Fibroblast of skin of right biceps (primary cell): Measurements from ENCODE around the gene MOBP.
A peak's percentile ranks its signal among the peaks of the same experiment; 100 is the strongest.
"Not testable (repeated sequence)": the region's sequence is repeated elsewhere in the genome, so short reads cannot be mapped to it uniquely, and the experiment has no call there.

Experiments used
- DNase-seq: peaks from one replicate; pipeline ENCODE4 v3.0.0-alpha.2; 2013

MOBP gene, protein sequence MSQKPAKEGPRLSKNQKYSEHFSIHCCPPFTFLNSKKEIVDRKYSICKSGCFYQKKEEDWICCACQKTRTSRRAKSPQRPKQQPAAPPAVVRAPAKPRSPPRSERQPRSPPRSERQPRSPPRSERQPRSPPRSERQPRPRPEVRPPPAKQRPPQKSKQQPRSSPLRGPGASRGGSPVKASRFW

DNA sequence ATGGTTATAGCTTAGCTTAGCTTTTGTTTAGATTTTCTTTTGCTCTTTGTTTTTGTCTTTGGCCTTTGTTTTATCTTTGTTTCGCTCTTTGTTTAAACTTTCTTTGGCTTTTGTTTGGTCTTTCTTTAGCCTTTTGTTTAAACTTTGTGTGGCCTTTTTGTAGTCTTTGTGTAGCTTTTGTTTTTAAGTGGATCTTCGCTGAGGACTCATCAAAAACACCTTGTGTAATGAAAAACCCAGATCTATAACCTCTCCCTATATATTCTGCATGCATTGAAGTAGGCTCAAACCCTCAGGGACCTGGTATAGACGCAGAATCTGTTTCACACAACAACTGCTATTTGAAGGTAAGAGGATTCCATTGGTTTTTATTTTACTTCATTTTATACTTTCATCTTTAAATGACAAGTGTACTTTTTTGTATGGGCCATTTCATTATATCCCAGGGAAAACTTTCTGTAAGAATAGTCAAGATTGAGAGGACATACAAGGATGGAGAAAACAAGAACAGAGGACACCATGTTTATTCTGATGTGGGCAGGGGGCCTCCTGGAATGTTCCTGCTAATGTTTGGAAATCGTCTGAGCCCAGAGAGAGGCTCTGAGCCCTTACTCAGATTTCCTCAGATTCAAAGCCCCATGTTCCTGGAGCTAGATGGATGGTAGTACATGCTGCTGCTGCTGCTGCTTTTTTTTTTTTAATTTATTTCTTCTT, at the start of gene MOBP:
Gene MOBP (plus strand): TSS at position 287 of the 714 bp plus-strand sequence. CDS start 34,390 bp downstream, outside the sequence.
- DNase-seq, result no peak

GRCh38 chr3:39418556-39419225, 48.8 kb upstream of the MOBP start:
- DNase-seq, result not testable (repeated sequence)

- DNase-seq, result no peak
These were observed 47.7 kb upstream of the MOBP start for GRCh38 chr3:39419742-39420315.

DNA sequence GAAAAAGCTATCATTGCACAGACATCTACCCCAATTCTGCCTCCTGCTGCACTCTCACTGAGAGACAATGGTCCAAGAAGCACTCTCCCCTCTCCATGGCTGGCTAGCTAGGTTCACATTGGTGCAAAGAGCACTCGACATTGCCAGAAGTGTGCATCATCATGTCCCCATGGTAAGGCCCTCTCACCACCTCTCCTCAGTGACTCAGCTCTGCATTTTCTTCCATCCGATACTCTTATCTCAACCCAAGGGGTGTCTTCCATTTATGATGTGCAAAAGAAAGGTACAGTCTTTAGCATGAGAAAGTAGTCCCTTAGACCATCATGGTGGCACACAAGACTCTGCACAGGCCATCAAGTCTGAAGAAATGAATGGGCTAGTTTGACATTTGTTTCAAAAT, 46.9 kb upstream of the MOBP start:
- DNase-seq, result no peak

- DNase-seq, result peak; percentile 22
These were observed 44.0 kb upstream of the MOBP start for GRCh38 chr3:39423436-39423970.

DNA sequence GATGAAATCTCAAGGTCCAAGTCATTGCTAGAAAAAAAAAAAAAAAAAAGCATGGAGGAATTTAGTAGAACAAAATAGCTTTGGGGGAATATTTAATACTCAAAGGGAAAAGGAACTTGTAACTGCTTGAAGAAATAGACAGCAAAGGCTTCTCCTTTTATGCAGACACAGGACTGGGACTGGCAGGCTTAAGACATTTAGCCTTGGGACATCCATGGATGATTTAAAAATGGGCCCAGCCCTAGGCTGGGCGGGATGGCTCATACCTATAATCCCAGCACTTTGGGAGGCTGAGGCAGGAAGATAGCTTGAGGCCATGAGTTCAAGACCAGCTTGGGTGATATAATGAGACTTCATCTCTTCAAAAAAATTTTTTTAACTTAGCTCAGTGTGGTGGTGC, 41.2 kb upstream of the MOBP start:
- DNase-seq, result no peak

DNA sequence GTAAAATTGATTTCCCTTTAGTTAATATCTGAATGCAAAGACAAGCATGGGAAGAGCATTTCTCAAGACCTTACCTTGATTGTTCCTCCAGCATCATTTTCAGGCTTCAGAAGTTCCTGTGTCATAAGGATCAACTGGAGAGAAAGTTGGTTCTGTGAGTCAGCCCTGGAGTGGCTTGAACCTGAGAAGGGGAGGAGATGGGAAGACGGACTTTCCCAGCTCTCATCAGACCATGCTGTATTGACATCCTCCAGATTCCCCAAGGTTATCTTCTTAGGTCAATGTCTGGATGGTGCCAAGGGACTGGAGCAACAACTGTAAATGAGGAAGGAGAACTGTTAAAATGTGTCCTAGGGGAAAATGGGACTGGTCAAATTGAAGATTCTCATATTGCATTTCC, 40.0 kb upstream of the MOBP start:
- DNase-seq, result no peak

DNA sequence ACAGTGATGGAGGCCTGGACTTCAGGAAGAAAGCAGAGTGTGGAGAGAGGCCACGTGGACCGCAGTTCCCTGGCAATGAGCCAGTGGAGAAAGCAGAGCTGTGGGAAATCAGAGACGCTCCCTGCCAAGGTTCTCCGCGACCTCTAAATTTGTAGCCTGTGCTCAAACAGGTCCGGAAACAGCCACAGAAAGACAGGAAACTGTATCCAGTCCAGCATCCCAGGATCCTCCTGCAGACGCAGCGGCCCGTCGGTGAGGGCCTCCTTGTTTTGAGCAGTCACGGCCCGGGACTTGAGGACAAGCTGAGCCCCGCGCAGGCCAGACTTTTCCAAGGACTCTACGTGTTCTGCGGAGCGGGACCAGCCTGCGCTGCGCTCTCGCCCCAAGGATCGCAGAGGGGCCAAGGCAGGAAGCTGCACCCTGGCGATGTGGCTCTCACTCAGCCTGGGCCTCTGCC, 38.7 kb upstream of the MOBP start:
- DNase-seq, result peak; percentile 18

DNA sequence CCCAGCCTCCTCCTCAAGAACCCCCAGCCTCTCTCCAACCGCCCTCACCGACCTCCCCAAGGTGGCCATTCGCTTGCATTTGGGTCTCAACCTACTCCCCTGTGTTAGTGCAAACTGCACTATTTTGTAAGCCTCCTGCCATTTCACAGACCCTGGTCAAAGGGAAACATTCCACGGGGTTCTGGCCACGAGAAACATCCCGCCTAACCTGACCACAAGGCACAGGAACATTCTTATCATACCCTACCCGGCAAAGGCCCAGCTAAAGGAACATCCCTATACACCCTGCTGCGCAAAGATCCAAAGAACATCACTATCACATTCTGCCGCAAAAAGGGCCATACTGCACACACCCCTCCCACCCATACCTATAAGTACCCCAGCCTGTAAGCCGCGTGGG, 38.0 kb upstream of the MOBP start:
- DNase-seq, result no peak

GRCh38 chr3:39432342-39432741, 35.1 kb upstream of the MOBP start:
- no peak for DNase-seq

DNA sequence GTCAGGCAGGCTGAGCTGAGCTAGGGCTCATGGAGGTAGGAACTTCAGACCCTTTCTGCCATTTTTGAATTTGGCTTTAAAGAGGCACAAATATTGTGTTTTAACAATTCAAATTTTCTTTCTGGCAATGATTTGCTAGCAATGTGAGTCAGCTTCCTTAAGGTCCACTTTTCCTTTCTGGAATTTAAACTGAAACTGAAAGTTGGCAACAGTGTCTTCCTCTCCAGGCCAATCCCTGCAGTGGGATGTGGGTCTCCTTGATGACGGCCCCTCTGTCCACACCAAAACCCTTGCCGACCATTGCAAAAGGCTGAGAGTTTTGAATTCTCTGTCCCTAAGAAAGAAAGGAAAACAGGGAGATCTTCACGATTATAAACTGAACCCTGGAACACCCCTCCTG, 33.8 kb upstream of the MOBP start:
- DNase-seq, result peak; percentile 38

DNA sequence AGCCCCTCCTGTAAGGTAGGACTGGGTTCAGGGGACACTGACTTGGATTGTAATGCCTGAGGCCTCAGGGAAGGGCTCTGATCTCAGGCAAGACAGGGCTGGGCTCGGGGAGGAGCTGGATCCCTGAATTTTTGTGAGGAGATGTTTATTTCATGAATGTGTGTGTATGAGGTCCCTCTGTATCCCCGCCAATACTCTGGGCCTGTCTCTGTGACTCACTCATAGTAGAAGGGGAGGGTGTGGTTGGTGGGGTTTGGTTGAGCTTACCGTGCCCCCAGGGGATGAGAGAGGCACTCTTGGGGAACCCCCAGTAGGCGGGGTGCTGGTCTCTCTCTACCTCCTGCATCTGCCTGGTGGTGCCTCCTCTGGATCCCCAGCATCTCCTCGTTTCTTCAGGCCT, 32.9 kb upstream of the MOBP start:
- DNase-seq, result peak; percentile 33

DNA sequence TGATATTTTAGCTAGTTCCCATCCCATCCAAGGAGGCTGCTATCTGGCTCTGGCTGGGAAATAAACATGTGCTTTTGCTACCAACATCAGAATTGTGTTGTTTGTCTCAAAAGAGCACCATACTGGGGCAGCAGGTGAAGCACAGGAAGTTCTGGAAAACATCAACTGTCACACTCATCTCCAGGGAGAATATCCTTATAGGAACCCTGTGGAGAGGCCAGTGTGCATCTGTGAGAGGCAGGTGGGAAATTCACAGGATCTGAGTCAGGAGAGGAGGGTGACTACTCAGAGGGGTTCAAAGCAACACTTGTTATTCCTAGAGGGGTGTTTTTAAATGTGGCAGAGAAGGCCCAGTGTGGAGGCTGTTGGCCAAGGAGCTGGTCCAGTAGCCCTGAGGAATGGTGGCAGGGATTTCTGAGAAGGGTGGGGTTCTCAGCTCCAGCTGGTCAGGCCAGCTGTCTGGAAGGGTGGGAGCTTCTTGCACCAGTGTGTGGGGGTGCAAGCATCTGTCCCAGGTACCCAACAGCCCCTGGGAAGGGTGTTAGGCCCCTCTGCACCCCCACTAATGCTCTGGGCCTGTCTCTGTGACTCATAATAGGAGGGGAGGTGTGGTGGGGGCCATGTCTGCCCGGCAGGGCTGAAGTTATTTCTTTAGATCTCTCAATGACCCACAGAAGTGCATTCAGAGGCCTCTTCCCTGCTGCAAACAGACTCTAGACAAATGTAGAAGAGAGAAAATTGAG, 32.3 kb upstream of the MOBP start:
- no peak for DNase-seq

DNA sequence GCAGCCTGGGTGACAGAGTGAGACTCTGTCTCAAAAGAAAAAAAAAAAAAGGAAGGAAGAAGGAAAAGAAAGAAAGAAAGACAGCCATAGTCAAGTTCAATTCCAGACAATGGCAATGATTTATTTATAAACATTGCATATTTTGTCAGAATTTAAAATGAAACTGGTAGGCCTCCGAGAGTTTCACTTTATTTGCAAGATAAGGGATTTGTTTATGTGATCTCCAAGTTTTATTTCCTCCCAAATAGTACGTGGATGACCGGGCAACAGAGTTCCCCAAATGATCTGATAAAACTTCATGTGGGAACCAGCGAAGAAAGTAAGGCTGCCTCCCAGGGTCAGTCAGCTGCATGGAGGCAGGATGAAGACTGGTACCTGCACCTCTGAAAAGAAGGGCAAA, 28.6 kb upstream of the MOBP start:
- DNase-seq, result no peak

- no peak for DNase-seq
These were observed 27.2 kb upstream of the MOBP start for GRCh38 chr3:39440316-39440715.

DNA sequence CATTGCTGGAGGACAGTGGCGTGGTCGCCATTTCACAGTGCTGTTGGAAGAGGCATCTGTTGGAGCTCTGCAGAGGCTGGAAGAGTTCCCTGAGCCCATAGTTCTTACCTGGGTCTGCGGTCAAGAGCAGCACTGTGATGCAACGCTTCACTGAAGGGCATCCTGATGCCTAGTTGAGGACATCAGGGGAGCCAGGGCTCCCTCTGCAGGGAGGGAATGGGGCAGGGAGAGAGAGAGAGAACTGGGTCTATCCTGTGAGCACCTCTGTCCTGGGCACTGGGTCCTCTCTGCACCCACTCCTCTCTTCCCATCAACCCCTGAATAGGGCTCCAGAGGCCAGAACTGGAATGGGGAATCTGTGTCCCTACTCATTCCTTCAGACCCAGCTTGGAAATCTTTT, 23.9 kb upstream of the MOBP start:
- DNase-seq, result no peak

GRCh38 chr3:39445927-39446326, 21.6 kb upstream of the MOBP start:
- no peak for DNase-seq

DNA sequence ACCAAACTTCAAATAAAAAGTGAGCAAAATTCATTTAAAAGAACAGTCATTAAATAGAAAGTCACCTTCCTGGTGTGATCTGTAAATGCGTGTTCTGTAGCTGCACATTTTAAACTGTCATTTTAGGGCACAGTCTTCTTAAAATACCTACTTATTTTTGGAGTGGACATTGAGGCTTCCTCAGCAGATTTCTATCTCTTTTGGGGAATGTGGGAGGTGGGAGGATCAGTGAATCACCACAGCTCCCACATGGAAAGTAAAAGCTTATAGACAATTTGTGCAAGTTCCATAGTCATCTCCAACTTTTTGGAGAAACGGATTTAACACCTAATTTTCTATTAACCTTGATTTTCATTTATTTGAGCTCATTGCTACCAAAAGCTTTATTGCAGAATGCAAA, 21.0 kb upstream of the MOBP start:
- DNase-seq, result no peak

DNA sequence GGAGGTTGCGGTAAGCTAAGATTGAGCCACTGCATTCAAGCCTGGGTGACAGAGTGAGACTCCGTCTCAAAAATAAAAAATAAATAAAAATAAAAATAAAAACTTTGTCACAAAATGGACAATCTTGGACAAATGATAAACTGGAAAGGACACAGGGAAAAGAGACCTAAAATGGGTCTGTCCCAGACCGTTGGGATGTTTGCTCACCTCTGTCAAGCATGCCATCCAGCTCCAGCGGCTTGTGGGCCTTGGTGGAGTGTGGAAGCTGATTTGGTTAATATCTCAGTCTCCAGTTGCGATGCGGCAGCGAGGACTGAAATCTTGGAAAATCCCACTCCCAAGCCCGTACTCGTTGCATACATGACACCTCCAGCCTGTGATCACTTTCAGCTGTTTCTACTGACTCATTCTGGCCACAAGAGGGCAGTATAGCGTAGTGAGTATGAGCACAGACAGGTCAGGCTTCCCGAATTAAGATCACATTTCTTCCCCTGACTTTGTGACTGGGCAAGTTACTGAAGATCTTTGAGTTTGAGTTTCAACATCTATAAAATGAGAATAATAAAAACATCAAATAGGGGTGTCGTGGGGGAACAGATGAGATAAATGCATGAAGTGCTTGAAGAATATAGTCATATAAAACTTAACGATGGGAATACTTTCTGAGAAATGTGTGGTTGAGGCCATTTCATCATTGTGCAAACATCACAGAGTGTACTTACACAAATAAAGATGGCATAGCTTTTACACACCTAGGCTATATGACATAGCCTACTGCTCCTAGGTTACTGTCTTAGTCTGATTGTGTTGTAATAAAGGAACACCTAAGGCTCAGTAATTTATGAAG, 19.6 kb upstream of the MOBP start:
- DNase-seq, result peak; percentile 74

DNA sequence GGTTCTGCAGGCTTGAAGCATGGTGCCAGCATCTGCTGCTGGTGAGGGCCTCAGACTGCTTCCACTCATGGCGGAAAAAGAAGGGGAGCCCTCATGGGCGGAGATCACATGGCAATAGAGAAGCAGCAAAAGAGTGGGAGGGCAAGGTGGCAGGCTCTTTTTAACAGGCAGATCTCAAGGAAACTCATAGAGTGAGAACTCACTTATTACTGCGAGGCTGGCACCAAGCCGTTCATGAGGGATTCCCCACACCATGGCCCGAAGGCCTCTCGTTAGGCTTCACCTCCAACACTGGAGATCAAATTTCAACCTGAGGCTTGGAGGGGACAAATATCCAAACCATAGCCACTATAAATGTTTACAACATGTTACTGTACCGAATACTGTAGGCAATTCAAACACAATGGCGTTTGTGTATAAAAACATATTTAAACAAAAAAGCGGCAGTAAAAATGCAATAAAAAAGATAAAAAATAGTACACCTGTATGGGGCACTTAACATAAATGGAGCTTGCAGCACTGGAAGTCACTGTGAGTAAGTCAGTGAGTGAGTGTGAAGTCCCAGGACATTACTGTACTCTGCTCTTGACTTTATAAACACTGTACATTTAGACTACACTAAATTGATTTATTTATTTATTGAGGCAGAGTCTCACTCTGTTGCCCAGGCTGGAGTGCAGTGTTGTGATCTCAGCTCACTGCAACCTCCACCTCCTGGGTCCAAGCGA, 18.8 kb upstream of the MOBP start:
- DNase-seq, result no peak

DNA sequence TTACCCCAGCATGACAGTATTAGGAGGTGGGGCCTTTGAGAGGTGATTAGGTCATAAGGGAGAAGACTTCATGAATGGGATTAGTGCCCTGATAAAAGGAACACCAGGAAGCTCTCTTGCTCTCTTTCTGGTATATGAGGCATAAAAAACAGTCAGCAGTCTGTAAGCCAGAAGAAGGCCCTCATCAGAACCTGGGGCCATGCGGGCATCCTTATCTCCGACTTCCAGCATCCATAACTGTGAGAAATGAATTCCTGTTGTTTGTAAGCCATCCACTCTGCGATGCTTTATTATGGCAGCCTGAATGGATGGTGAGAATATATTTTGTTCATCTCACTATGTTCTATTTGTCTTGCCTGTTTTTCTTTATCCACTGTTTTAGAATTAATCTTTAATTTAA, 17.7 kb upstream of the MOBP start:
- no peak for DNase-seq
